ENCODE results near the gene MOB3C.
A peak's percentile ranks its signal among the peaks of the same experiment; 100 is the strongest.

Gene MOB3C

DNA sequence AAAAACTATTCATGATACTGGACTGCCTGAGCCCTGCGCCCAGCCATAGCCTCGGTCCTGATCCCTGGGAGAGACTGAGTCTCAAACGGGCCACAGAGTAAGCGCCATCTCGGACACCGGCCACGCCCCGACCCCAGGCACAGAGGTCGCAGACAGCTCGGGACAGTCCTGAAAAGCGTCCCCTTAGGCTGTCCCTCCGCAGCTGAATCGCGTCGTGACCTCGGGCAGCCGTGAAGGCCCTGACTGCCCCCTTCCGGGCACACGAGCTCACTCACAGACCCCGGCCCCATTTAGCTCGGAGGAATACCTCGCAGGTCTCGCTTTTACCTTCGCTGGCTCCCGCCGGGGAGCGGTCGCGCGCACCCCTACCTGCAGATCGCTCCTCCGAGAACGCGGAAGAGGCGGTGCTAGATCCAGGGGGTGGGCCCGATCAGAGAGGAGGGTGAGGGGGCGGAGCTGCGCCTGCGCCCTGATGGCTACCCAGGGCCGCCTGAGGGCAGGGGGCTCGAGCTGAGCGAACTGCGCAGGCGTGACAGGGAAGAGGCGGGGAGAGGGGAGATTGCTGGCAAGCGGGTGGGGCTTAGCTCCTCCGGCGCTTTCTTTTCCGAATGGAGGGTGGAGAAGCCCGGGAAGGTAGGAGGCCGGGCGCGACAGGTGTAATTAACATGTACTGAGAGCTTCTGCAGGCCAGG is 12.6 kb downstream of the MOB3C start, which contains the start of gene MKNK1:
Gene MKNK1 (minus strand): TSS at position 411 of the 692 bp plus-strand sequence. CDS start 20,941 bp downstream, outside the sequence.
- DNase-seq = peak; percentile 99

DNA sequence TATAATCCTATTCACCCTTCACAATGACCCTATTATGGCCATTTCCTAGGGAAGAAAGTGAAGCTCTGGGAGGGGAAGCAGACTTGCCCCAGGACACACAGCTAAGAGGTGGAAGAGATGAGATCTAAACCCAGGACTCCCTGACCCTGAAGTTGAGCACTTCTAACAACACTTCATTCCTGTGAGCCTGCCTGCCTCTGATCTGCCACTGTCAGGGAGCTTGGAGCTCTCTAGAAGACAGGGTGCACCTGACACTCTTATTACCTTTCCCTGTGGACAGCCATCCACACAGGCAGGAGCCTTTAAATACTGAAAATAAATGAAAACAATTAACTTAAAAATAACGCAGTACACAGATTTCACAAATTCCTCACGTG is 13.1 kb downstream of the MOB3C start:
- no peak for DNase-seq

DNA sequence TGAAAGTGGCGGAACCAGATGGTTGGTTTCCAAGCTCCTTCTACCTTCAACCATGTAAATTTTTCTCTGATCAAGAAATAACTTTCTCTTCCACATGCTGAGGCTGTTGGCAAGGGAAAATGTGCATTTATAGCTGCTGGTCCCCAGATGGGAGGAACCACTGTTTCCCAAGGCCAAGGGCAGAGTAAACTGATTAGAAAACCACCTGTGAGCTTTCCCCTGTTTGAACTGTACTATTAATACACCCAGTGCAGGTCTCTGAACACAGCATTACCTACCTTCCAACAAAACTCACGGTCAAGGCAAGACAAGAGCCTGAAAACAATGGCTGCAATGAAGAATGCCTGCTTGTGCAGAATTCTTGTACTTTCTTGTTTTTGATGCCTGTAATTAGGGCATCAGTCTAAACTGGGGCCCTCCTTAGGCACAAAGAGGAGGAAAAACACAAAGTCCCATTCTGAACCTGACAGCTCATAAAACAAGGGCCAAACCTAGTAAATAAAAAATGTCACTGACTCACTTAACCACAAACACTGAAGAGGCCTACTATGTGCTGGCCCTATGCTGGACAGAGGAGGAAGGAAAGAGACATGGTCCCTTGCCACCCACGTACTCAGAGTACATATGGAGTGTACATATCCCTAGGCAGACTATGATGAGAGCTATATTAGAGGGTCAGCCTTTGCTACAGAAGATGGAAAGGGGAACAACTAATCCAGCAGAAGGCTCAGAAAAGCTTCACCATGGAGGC is 15.2 kb downstream of the MOB3C start:
- DNase-seq = no peak

DNA sequence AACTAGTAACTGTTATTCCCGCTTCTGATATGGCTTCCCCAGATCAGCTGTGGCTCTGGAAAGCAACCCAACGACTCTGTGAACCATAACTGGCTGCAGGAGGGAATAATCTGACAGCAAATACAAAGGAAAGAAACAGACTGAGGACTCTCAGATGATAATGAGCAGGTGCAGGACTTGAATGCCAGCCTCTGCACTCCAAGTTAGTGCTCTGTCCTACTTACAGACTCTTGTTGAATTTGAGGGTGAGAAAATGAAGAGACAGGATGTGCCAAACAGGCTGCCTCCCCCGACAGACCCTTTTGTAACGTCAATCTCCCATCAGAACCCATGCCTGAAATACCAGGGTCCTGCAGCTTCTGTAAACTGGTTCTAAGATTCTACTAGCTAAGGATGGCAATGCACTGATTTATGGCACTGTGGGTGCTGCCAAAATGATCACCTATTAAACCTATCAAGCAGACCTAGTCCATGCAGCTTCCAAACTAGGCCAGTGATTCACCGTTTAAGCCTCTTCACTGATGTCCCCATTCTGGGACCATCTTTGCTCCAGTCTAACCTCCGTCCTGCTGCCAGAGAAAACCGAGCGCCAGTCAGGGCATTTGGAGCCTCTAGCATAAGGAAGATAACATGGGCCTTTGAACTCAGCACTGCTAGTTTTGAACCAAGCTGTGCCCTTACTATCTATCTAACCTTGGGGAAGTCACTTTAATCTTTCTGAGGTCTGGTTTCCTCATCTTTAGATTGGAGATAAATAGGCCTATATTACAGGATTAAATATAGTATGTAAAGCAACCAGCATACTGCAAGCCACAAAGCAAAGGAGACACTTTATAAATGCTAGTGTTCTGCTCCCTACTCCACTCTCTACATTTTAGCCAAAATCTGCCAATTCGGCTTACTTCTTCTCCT is 17.3 kb downstream of the MOB3C start:
- no peak for DNase-seq

DNA sequence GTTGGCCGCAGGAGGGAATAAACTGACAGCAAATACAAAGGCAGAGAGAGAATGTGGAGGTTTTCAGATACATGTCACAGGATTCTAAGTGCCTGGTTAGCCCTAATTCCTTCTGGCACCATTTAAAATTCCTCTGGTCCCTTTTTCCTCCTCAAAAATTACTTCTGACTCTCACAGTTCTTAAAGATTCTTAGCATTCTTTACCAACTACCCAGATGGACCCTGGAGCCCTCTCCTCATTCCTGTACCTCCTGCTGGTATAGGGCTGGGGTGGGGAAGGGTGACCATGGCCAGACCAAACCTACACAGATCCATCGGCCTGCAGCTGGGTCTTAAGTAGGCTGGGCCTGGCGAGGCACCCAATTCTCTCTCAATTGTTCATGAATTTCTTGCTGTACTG is 19.8 kb downstream of the MOB3C start:
- DNase-seq = no peak

DNA sequence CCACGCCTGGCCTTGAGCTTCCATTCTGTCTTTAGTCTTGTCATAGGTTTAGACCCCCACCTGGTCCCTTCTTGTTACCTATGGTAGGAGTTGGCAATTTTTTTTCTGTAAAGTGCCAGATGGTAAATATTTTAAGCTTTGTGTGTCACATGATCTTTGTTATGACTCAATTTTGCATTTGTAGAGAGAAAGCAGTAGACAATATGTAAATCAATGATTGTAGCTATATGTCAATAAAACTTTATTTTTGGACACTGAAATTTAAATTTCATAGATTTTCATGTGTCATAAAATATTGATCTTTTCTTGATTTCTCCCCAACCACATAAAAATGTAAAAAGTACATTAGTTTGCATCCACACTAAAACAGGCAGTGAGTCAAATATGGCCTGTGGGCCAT is 20.6 kb downstream of the MOB3C start:
- no peak for DNase-seq

DNA sequence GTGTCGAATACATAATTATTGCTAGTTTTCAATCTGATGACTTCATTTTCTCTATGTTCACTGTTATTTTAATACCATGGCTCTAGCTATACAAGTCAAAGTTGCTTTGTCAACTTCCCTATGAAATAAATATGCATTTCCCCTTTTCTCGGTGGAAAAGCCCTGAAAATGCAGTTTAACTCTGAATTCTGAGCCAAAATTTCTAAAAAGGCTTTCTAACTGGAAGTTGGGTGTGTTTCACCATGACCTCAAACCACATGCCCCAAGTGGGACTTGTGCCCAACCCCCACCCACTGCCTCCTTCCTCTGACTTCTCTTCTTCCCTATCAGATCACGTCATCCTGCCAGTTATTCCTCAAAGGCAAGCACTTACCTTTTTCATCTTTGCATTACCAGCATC is 21.5 kb downstream of the MOB3C start:
- no peak for DNase-seq

DNA sequence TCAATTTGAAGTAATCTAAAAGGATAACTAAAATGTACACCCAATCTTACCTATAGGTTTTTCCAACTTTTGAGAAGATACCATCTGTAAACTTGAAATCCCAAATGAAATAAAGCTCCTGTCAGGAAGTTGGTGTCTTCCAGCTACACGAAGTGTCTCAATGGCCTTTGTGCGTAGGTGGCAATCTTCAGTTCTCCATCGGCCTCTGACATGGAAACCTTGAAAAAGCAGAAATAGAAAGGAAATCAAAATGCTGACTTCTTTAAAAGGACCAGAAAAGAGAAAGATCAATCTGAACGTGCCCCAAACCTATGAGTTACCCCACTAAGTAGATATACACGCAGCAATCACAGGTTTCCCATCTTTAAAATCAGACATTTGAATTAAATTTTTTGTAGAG is 22.5 kb downstream of the MOB3C start:
- no peak for DNase-seq

DNA sequence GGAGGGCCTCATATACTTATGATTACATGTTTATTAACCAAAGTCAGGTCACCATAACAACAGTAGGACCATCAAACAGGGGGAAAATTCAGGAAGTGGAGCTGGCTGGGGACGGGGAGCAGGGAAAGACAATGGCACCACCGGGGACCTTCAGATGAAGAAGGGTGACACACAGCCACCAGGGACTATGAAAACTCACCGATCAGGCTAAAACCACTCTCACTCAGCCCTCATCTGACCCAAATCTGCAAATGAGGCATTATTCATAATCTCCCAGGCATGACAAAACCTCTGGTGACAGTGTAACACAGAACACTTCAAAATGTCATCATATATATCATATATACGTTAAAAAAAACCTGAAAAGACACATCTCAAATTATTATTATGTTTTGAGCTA is 23.8 kb downstream of the MOB3C start:
- DNase-seq = no peak

DNA sequence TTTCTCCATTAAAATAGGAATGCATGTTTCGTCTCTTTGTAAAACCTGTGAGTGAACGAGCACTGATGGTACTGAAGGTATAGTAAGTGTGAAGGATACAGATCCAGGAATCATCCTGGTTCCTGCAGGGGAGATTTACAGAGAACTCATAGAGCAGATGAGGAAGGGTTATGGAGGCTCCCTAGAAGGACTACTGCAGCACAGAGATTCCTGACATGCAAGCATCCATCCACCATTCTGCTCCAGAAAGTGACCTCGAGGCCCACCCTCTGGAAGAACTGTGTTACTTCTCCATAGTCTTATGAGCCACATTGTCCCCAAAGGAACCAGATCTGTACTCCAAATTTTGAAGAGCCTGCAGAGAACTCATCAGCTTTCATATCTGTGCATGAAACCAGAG is 27.1 kb downstream of the MOB3C start:
- DNase-seq = no peak

DNA sequence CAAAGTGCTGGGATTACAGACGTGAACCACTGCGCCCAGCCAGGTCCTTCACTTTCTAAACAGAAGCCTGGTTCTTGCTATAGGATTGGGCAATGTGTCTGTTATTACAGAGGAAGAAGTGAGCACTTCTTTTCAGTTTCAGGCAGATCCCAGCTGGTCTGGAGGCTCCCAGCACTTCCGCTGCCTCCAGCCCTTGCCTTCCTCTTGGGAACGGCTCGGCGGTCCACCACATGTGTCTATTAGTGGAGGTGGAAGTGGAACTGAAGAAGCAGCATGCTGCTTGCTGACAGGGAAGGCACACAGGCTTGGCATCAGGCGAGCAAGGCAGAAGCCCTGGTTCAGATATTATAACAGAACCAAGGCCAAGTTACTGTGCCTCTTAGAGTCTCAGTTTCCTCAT is 29.5 kb downstream of the MOB3C start:
- DNase-seq = no peak

DNA sequence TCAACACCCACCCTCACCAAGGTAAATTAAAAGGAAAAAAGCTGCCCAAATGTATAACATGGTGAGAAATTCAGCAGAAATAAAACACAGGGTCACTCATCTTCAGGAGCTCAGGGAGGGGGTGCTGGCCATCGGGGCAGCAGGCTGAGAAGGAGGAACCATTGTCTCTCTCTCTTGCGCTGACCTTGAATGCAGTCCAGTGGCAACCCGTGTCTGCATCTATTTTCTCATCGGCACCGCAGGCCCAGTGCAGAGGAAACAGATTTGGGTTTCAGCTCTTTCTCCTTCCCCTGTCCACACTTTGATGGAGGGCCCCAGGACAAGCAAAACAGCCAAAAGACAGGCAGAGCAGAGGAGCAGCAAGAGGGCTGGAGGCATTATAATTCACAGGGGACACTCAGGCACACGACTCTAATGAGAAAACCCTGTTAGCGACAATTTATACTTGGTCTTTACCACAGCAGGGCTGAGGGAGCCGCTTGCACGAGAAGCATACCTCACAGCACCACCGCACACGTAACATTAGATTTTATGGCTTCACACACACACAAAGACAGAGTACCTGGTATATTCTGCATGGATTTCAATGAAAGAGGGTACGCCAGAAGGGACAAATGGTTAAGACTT is 31.2 kb downstream of the MOB3C start:
- no peak for DNase-seq

DNA sequence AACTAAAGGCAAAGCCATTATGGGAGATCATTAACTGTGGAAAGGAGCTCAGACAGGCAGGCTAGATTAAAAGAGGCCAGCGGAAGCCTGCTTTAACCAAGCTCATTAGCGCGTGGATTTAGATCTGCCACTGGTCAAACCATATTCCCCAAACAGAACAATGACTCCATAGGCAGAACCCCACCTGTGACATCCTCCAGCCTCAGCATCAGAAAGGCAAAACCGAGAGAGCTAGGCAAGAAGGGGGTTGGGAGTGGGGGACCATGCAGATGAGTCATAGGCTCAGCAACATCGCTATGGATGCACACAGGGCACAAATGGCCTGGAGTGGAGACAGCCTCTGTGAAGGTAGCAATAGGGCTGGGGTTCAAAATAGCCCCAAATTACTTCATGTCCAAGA is 33.1 kb downstream of the MOB3C start:
- no peak for DNase-seq

DNA sequence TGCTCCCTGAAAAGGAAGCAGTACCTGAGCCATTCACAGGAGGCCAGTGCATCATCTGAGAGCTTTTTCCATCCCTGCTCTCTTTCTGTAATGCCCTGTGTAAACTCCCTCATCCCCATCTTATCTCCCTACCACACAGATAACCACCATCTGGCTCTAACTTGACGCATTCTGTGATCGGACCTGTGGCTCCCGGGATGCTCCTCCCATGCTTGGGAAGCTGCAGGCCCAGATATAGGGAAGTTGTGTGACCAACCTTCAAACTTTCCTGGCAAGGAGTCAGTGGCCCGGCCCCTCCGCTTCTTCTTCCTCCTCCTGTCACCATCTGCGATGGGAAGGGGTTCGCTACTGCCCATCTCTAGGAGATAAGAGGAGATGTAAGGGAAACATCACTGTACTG is 33.6 kb downstream of the MOB3C start:
- no peak for DNase-seq

DNA sequence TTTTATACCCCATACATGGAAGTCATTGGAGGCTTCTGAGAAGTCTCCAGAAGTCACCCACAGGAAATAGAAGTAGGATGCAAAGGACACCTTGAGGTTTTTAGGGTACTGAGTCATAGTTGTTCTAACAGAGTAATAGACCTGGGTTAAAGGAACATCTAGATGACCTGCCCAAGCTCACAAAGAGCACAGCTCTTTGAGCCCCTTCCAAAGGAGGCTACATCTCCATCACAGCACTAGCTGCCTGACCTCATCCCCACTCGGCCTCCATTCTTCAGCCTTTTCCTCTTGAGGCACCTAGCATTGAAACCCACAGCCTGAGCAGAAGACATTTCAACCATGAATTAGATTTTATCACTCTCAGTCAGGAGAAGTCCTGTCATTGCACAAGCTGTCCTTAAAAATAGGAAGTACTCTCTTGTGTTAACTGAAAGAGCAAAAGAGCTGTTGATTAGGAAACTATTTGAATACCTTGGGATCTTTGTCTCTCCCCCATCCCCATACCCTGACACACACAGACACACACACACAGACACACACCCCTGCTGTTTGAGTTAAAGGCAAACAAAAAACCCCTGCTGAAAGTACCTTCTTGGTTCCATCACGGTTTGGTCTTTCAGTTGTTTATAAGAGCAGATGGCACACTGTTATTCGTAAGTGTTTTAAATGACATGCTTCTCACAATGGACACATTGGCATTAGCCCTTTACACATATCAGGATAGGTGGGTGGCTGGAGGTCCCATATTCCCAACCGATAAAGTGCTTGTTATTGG is 34.7 kb downstream of the MOB3C start:
- no peak for DNase-seq

DNA sequence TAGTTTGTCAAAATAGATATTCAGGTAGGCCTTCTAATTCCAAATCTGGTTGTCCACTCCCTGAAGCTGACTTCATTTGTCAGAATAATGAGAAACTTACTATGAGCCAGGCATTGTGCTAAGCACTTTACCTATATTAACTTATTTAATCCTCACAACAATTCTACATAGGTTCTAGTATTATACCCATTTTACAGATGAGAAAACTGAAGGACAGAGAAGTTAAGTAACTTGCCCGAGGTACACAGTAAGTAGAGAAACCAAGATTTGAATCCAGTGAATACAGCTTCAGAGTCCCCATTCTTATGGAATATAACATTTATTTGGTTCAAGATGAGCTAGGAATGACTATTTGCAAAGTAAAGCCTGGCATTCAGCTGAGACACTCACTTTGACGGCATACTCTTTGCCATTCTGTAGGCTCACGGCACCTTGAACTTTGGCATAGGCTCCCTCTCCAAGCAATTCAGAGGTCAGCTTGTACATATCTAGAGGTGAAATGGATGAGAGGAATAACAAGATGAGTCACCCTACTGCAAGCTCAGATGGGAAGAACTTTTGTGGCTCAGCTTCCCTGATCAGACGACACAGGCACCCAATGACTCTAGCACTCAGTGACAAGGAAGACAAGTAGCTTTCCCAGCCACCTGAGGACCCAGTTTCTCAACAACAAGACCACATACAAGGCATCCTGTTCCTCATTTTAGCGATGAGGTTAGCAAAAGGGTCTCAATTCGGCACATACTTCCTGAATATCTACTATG is 36.3 kb downstream of the MOB3C start:
- DNase-seq = no peak

DNA sequence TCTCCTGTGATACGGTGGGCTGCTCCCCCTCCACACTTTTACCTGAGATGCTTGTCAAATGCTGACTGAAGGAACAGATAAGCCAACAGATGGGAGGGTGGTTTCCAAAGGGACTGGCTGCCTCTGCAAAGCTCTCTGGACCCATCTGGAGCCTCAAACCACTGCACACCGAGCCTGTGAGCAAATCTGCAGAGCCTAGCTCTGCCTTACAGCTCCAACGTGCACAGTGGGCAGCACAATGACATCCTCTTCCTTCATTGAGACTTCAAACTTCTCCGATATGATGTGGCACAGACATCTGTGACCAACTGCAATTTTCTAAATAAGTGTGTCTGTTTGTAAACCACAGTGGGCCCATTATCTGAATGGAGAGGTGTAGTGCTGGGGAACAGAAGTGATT is 38.9 kb downstream of the MOB3C start:
- no peak for DNase-seq

DNA sequence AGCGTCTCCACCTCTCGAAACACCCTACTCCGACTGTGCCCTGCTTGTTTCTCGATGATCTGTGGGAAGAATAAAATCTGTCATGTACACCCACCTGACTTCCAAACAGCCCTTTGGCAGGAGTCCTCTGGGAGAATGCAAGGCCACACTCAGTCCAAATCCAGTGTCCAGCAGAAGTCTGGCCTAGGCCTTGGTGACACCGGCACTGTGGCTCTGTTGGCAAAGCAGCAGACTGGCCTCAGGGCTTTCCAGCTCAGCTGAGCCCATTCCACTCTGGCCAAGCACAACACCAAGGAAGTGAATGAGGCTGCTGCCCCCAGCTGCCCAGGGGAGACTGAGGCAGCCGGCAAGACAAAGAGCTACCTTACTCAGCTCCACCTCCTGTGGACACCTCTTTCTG is 40.0 kb downstream of the MOB3C start:
- no peak for DNase-seq

DNA sequence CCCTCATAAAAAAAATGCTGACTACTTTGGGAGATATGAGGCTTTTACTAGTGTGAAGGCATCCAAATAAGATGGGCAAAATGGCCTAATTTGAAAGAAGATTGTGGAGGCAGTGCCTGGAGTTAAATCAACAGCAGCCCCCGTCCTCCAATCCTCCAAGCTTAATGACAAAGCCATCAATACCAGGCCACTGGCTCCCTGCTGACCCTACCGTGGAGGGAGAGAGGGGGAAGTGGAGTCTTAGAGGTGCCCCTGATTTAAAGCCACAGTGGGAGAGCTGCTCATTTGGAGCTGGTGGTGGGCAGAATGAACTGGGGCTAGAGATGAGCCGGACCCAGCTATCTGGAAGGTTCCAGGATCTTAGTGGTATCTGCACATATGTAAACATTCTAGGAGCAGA is 40.8 kb downstream of the MOB3C start:
- DNase-seq = no peak

DNA sequence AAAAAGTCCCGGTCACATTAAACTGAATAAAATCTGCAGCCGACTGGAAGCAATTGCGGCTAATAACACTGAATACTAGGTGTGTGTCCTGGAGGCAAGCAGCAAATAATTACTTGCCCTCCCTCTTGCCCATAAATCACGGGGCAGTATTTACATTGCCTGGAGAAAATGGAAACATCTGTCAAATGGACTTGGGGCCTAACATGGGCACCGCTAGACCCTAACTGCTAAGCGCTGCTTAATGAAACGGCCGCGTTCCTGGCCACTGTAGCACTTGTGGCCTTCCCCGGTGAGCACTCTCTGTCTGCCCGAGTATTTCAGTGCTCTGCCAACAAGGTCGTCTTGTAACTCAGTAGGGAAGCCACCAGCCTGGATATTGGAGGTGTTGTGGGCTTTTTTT is 41.3 kb downstream of the MOB3C start:
- DNase-seq = no peak

DNA sequence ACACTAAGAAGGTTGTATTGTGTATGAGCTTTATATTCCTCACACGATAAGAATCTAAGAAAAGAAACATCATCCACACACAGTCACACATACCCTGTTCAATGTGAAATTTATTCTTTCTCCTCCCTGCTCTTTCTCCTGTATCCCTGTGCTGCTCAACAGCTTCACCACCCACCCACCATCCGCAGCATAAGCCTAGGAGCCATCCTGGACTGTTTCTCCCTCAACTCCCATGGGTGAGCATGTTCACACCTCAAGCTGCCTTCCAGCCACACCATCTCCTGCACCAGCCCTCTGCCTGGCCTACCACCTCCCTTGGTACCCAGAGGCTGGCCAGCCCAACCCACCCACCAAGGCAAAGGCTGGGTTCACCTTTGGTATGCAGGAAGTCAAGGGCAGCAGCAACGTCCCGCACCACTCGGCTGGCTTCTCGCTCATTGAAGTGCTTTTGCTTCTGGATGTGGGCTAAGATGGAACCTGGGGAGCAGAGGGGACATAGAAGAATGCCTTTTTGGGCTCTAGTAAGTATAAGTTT is 44.9 kb downstream of the MOB3C start:
- no peak for DNase-seq
